Right cardiac atrium (tissue), 5 donors: ENCODE results near the gene TSHR. TPM values are rescaled to one million over a fixed set of nuclear protein-coding genes. Genes with fewer than 3 reads are reported as not detected.
A peak's percentile ranks its signal among the peaks of the same experiment; 100 is the strongest.
"Not testable (repeated sequence)": the region's sequence is repeated elsewhere in the genome, so short reads cannot be mapped to it uniquely, and the experiment has no call there.

Experiments used
- ATAC-seq, 2 donors: fragments of 200-7000 bp; cut with Tn5 transposase; one replicate each; pipeline versions ENCODE4 v1.8.0 to v1.9.1; 2020; ENCODE audit warnings: moderate library complexity in 2 of 2, mild to moderate bottlenecking in 1 of 2
- DNase-seq, 3 donors: peaks; one replicate each; pipeline ENCODE4 v3.0.0-alpha.2; 2020
- H3K27ac ChIP-seq: one replicate; pipeline ENCODE4 v1.5.1; 2013; ENCODE audit warnings: mild to moderate bottlenecking, low read length, control low read depth, moderate library complexity
- H3K27me3 ChIP-seq: one replicate; pipeline ENCODE4 v1.6.1; 2013; ENCODE audit not compliant: control insufficient read depth, insufficient read depth
- H3K4me1 ChIP-seq: one replicate; pipeline ENCODE4 v1.6.1; 2013; ENCODE audit warnings: low read length; ENCODE audit not compliant: control insufficient read depth, insufficient read depth
- H3K4me3 ChIP-seq: one replicate; pipeline ENCODE4 v1.5.1; 2013; ENCODE audit warnings: low read length, control low read depth
- H3K9me3 ChIP-seq: one replicate; pipeline ENCODE4 v1.6.1; 2013; ENCODE audit warnings: low read length; ENCODE audit not compliant: control insufficient read depth
- WGBS: extraction: QIAGEN DNeasy Blood & Tissue Kit; methylation state at CpG from one replicate; pipeline ENCODE4 v1.1.7; 2013; 5-methylcytosine and 5-hydroxymethylcytosine counted together
- intact Hi-C, 4 donors: fragments of 100-400 bp; cut with DNase I; formaldehyde crosslinking; loops; one replicate each; pipeline versions ENCODE4 v1.11.0 to v1.14.0; 2022 to 2023
- long read RNA-seq, 4 donors: library from polyadenylated mRNA; unstranded; transcript quantifications; one replicate each; pipeline ENCODE4 v2.0.0, GENCODE V29; 2020 to 2021
- polyA plus RNA-seq: library from polyadenylated mRNA; stranded (reverse); fragments of 200-250 nt; gene quantifications from one replicate; pipeline ENCODE4 v1.2.3, GENCODE V29; 2013
- total RNA-seq, 4 donors: library from RNA; stranded (reverse); fragmentation: NEBNext Ultra II Directional; extraction: Animal tissue kit (Norgen Biotek cat#: 25700); gene quantifications; one replicate each; pipeline ENCODE4 v1.2.1, GENCODE V29; 2021
- donor health status: healthy with polysubstance abuse.
- donor health status: DM: no; HTN: yes; CAD: no.
- donor health status: DM: no; HTN: no; CAD: no.
- donor health status: DM: no; HTN: yes; CAD: no; lungs with severe emphysema.
- donor health status: DM: yes; HTN: yes; CAD: no.

The TSHR gene
- total RNA-seq (not detected), polyA plus RNA-seq (0.07 TPM)
- long read RNA-seq, donor 1, partial matches to known transcripts = 0 of 3 reads
- long read RNA-seq, donor 1, other reads (novel, unspliced or antisense) = 3 of 3 reads
- long read RNA-seq, donor 2 = 0 reads
- long read RNA-seq, donor 3, partial matches to known transcripts = 0 of 1 reads
- long read RNA-seq, donor 3, other reads (novel, unspliced or antisense) = 1 of 1 reads
- long read RNA-seq, donor 4 = 0 reads

DNA sequence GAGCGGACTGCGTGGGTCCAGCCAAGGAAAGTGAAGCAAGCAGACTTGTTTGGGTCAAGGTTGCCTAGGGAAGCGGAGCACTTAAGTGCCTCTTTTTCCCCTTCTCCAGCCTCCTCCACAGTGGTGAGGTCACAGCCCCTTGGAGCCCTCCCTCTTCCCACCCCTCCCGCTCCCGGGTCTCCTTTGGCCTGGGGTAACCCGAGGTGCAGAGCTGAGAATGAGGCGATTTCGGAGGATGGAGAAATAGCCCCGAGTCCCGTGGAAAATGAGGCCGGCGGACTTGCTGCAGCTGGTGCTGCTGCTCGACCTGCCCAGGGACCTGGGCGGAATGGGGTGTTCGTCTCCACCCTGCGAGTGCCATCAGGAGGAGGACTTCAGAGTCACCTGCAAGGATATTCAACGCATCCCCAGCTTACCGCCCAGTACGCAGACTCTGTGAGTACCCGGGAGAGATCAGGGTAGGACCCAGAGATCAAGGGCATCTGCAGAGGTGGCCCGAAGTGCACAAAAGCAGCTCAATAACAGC lies at the start of gene TSHR:
Gene TSHR, plus strand, starts transcription at position 206 of the 526 bp plus-strand sequence. Its CDS starts 60 bp downstream, at position 266.
- Histone ChIP-seq H3K9me3 (no peaks in the 10 kb centered on the region), H3K4me3 (peak within 1 kb of the TSS; percentile 73), H3K27me3 (no peaks in the 10 kb centered on the region), H3K27ac (no peak within 1 kb of the TSS), H3K4me1 (peaks cover 3% of the 10 kb centered on the region)
- peak in 2 of 3 donors; percentile 35 to 41 for DNase-seq
- ATAC-seq = peak; percentile 44 to 58
- WGBS = 17% methylated on average over 21 of the region's 21 CpGs
- intact Hi-C loops = no loop called here

DNA sequence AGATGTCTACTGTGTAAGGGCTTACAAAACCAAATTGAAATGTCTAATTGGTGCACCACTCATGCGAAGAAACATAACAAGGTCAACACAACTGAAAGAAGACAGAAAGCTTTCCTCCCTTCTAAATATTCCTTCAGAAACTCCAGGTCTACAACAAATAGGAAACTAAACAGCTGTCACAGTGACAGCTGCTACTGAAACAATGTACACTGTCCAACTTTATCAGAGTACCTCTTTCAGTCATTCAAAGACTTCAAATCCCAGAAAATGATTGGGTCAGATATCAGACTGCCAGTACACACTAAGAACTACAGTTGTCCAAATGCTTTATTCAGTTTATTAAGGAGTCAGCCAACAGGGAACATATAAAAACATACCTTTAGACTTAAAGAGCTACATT lies 49.1 kb upstream of the TSHR start:
- 0% methylated on average over 1 of the region's 1 CpG for WGBS
- no peak overlapping the region for H3K27ac ChIP-seq
- H3K4me1 ChIP-seq = no peaks in the 10 kb centered on the region
- H3K4me3 ChIP-seq = no peak overlapping the region
- DNase-seq = no peak
- H3K27me3 ChIP-seq = no peaks in the 10 kb centered on the region
- ATAC-seq = no peak
- intact Hi-C loops = no loop called here
- no peaks in the 10 kb centered on the region for H3K9me3 ChIP-seq

DNA sequence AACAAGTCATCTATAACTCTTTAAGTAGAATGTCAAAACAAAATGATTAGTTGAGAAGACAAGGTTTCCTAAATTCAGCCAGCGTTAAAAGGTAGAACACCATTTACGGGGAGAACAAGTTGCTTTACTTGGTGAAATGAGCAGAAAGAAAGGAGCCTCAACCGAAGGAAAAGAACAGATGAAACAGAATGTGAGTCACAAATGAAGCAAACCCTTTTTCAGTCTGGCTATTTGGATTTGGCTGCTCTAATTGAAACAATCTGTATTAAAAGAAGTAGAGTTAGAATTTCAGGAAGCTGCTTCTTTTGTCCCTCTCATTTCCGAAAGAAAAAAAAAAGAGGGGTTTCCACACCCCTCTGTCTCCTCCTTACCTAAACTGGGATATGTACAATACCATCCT lies 48.5 kb upstream of the TSHR start:
- intact Hi-C loops = no loop called here
- ATAC-seq = no peak

DNA sequence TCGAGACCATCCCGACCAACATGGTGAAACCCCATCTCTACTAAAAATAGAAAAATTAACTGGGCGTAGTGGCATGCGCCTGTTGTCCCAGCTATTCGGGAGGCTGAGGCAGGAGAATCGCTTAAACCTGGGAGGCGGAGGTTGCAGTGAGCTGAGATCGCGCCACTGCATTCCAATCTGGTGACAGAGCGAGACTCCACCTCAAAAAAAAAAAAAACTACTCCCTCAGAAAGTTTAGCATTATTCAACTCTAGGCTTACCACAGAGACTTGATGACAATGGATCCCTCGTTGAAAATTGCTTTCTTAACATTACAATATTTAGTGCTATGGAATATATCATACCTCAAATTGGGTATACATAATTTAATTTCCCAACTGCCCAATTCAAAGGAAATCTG lies 43.4 kb upstream of the TSHR start:
- H3K4me3 ChIP-seq, DNase-seq, H3K9me3 ChIP-seq, H3K27ac ChIP-seq, H3K4me1 ChIP-seq, H3K27me3 ChIP-seq, intact Hi-C loops, ATAC-seq: not testable (repeated sequence)
- WGBS = 97% methylated on average over 11 of the region's 11 CpGs

More for the DNA sequence above, 48.5 kb upstream of the TSHR start:
- Histone ChIP-seq H3K27ac (no peak overlapping the region), H3K4me1 (no peaks in the 10 kb centered on the region), H3K9me3 (no peaks in the 10 kb centered on the region), H3K27me3 (no peaks in the 10 kb centered on the region), H3K4me3 (no peak overlapping the region)
- 94% methylated on average over 4 of the region's 4 CpGs for WGBS
- DNase-seq = no peak

DNA sequence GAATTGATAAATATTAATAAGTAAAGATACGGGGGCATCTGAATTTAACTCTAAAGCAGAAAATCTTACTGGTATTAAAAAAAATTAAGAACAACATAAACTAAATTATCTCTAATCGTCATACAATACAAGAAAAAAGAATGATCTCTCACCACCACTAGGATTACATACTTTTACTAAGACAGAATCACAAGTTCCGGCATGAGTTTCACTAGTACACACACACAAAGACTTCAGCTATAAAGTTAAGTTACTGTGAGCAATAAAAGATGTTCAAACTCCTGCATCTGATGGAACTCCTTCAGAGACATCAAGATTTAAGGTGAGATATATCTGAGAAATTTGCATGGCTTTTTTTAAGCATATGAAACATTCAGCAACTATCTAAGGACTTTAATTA lies 35.8 kb upstream of the TSHR start:
- Histone ChIP-seq H3K9me3 (no peaks in the 10 kb centered on the region), H3K27ac (no peak overlapping the region), H3K4me1 (no peaks in the 10 kb centered on the region), H3K27me3 (no peaks in the 10 kb centered on the region), H3K4me3 (no peak overlapping the region)
- 92% methylated on average over 3 of the region's 3 CpGs for WGBS
- DNase-seq (no peak), ATAC-seq (no peak)
- intact Hi-C loops = no loop called here

DNA sequence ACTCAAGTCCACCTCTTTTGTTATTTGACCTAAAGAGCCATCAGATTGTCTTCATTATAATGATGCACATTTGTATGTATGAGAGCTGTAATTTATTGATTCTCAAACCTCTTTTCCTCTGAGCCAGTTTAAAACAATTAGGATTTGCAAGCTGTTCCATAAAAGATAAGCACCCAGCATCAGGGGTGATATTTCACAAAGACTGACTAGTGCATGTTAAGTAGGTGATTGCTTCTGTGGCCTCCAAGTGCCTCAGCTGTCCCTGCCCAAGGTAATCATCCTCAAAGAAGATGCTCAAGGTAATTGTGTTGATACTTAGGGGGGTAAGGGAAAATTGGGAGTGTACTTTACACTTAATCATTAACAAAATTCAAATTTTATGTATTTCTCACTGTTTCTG lies 32.1 kb upstream of the TSHR start:
- DNase-seq (no peak), ATAC-seq (no peak)
- Histone ChIP-seq H3K4me1 (peaks cover 2% of the 10 kb centered on the region), H3K27ac (no peak overlapping the region), H3K4me3 (no peak overlapping the region), H3K27me3 (no peaks in the 10 kb centered on the region), H3K9me3 (no peaks in the 10 kb centered on the region)
- intact Hi-C loops = no loop called here

DNA sequence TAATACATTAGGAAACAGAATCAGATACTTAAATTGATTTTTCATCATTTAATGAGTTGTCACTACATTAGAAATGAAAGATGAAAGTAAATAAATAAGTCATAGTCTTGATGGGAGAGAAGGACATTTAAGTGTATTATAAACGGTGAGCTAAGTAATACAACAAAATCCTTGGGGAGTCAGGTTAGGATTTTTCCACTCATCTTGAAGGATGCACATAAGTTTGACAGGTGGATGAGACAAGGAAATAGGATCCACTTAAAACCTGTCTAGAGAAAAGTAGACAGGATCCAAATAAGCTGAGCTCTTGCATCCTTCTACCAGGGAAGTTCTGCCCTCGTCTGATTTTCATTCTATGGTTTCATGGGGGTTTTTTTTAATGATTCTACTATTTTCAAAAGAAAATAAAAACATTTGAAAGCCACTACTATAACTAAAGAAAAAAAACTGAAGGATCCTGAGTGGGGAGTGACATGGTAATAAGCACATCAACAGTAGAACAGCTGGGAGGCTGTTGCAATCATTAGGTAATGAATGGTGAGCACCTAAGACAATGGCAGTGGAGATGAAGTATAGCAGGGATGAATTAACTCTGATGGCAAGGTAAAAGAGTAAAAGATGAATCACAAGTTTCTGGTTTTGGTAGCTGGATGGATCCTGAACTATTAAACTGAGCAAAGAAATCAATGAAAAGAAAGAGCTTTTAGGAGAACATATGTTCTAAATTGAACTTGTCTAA lies 30.9 kb upstream of the TSHR start:
- 89% methylated on average over 2 of the region's 2 CpGs for WGBS
- H3K4me1 ChIP-seq = peaks cover 2% of the 10 kb centered on the region
- ATAC-seq = no peak
- intact Hi-C loops = no loop called here
- no peak overlapping the region for H3K27ac ChIP-seq
- no peak for DNase-seq
- no peak overlapping the region for H3K4me3 ChIP-seq
- H3K9me3 ChIP-seq = no peaks in the 10 kb centered on the region
- H3K27me3 ChIP-seq = no peaks in the 10 kb centered on the region

DNA sequence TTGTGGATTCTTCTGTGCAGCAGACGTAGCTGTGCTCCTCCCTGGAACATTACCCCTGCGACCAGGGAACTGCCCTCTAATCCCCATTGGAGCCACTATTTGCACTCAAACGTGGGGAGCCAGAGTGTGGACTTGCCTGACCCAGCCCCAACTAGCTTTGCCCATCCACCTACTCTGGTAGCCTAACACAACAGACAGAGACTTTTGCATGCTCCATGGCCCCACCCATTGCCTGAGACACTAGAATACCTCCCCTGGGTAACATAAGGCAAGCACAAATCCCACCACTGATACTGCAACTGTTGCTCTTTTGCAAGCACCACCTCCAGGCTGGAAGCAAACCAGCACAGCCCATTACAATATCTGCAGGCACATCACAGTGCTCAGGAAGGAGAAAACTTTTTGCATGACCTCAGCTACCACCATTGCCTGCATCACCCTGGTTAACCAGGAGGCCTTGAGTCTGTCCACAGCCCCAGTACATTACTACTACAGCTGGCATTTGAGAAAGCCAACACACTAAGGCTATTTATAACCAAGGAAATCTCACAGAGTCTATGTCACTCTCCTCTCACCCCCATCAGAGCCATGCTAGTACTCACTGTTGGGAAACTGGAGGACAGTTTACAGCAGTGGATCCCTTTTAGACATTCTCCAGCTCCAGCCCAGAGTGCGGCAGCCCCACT lies 28.9 kb upstream of the TSHR start:
- intact Hi-C loops = no loop called here
- no peak overlapping the region for H3K4me3 ChIP-seq
- no peaks in the 10 kb centered on the region for H3K27me3 ChIP-seq
- ATAC-seq (peak; percentile 80 to 84), DNase-seq (no peak)
- peaks cover 2% of the 10 kb centered on the region for H3K4me1 ChIP-seq
- H3K27ac ChIP-seq = peak overlapping the region; percentile 66
- 82% methylated on average over 4 of the region's 4 CpGs for WGBS
- no peaks in the 10 kb centered on the region for H3K9me3 ChIP-seq

DNA sequence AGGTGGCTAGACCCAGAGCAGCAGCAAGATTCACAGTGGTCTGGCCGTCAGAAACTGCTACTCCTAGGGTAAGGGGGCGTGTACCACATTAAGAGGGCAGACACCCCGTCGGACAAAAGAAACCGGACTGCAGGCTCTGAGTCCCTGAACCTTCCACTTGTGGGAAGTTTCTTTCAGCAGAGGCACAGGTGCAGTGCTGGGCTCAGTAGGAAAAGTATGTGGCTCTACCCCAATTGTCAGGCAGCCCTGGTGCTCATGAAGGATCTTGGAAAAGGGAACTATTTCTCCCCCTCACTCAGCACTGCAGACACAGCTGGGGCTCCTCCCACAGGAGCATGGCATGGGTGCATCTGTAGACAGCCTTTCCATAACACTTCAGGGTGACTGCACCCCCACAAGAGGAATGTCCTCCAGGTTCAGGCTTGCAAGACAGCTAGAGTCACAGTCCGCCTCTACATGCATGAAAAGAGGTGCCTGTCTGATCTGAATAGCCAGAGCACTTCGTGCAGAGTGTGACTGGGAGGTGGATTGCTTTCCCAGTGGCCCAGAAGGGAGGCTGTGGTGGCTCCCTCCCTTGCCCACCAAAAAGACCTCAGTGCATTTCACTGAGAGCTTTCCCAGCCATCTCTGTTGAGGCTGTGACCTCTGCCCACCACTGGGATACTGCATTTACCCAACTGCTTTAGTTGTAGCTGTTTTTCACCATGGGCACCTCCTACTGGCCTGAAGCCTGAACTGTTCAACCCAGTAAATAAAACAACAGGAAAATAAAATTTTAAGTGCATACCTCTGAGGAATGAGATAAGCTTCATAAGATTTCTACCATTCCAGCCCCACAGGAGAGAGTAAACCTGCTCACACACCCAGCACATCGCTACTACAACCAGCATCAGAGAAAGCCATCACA lies 28.1 kb upstream of the TSHR start:
- H3K4me1 ChIP-seq = peaks cover 2% of the 10 kb centered on the region
- DNase-seq (no peak), ATAC-seq (peak in 1 of 2 donors; percentile 14)
- H3K27ac ChIP-seq = peak overlapping the region; percentile 66
- no peaks in the 10 kb centered on the region for H3K9me3 ChIP-seq
- 78% methylated on average over 8 of the region's 8 CpGs for WGBS
- no peaks in the 10 kb centered on the region for H3K27me3 ChIP-seq
- no peak overlapping the region for H3K4me3 ChIP-seq
- intact Hi-C loops = no loop called here

DNA sequence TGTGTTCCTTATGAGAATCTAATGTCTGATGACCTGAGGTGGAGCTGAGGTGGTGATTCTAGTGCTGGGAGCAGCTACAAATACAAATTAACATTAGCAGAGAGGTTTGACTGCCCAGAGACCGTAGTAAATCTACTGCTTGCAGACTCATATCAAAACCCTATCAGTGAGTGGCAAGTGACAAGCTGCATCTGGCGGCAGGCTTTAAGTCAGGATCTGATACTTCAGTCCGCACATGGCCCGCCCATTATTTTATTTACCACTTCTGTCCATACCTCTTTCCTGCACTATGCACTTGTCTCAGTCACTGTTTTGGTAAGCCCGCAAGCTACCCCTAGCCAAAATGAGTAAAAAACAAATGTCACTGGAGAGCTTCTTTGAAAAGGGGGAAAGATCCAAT lies 25.3 kb upstream of the TSHR start:
- DNase-seq = no peak
- Histone ChIP-seq H3K27ac (no peak overlapping the region), H3K4me3 (no peak overlapping the region), H3K4me1 (peaks cover 2% of the 10 kb centered on the region), H3K9me3 (no peaks in the 10 kb centered on the region), H3K27me3 (no peaks in the 10 kb centered on the region)
- ATAC-seq = no peak
- intact Hi-C loops = no loop called here
- WGBS = 86% methylated on average over 5 of the region's 5 CpGs
